HG02642 (cell line): ENCODE measurements around the gene TUBGCP2.
"Not testable (repeated sequence)": the region's sequence is repeated elsewhere in the genome, so short reads cannot be mapped to it uniquely, and the experiment has no call there.

Experiments
- ATAC-seq: cut with Tn5 transposase; IDR thresholded peaks from one replicate; pipeline ENCODE4 v1.9.1; 2021; ENCODE audit warnings: mild to moderate bottlenecking; ENCODE audit not compliant: unreplicated experiment, poor library complexity

Gene TUBGCP2

GRCh38 chr10:133236401-133237240 is 72.1 kb downstream of the TUBGCP2 start:
- no peak for ATAC-seq

- no peak for ATAC-seq
Measured at GRCh38 chr10:133235932-133236331, 72.7 kb downstream of the TUBGCP2 start.

GRCh38 chr10:133235265-133235855 is 73.3 kb downstream of the TUBGCP2 start:
- no peak for ATAC-seq

GRCh38 chr10:133234796-133235195 is 73.9 kb downstream of the TUBGCP2 start:
- ATAC-seq, result not testable (repeated sequence)

GRCh38 chr10:133231946-133232574 is 76.6 kb downstream of the TUBGCP2 start:
- no peak for ATAC-seq

- no peak for ATAC-seq
Measured at GRCh38 chr10:133231244-133231945, 77.3 kb downstream of the TUBGCP2 start.

GRCh38 chr10:133230387-133231195 is 78.1 kb downstream of the TUBGCP2 start:
- no peak for ATAC-seq

- no peak for ATAC-seq
Measured at GRCh38 chr10:133230044-133230361, 78.7 kb downstream of the TUBGCP2 start, which contains the start of gene UTF1. Gene UTF1, plus strand, starts transcription at chr10:133230217. Its CDS starts 72 bp downstream, at chr10:133230289.

- no peak for ATAC-seq
Measured at GRCh38 chr10:133229265-133230043, 79.2 kb downstream of the TUBGCP2 start.
